Glutamatergic neuron (in vitro differentiated cells): Measurements from ENCODE around the gene RREB1. TPM values are rescaled to one million over a fixed set of nuclear protein-coding genes. Genes with fewer than 3 reads are reported as not detected.

Source experiments
- DNase-seq: peaks from one replicate; pipeline ENCODE4 v3.0.0; 2022
- H3K27ac Mint-ChIP-seq: one replicate; pipeline ENCODE4 v1.8.0; 2020; ENCODE audit warnings: mild to moderate bottlenecking, mixed read lengths, inconsistent platforms; ENCODE audit not compliant: unreplicated experiment
- H3K27me3 Mint-ChIP-seq: one replicate; pipeline ENCODE4 v1.8.0; 2020; ENCODE audit warnings: mild to moderate bottlenecking, moderate library complexity, mixed read lengths, inconsistent platforms; ENCODE audit not compliant: unreplicated experiment
- H3K36me3 Mint-ChIP-seq: one replicate; pipeline ENCODE4 v1.8.0; 2020; ENCODE audit warnings: mild to moderate bottlenecking, mixed read lengths, inconsistent platforms; ENCODE audit not compliant: unreplicated experiment
- H3K4me1 Mint-ChIP-seq: one replicate; pipeline ENCODE4 v1.8.0; 2020; ENCODE audit warnings: mild to moderate bottlenecking, low read depth, mixed read lengths, inconsistent platforms; ENCODE audit not compliant: unreplicated experiment
- H3K4me3 Mint-ChIP-seq: one replicate; pipeline ENCODE4 v1.8.0; 2020; ENCODE audit warnings: mild to moderate bottlenecking, mixed read lengths, inconsistent platforms; ENCODE audit not compliant: unreplicated experiment
- H3K9me3 Mint-ChIP-seq: one replicate; pipeline ENCODE4 v1.8.0; 2020; ENCODE audit warnings: mild to moderate bottlenecking, moderate library complexity, mixed read lengths, inconsistent platforms; ENCODE audit not compliant: unreplicated experiment
- CTCF ChIP-seq: fragments of 200-600 bp; sonication (generic); IDR thresholded peaks from one replicate; pipeline ENCODE4 v1.5.0; 2021; ENCODE audit not compliant: partially characterized antibody, unreplicated experiment
- total RNA-seq: library from RNA; stranded (reverse); fragmentation: NEBNext Ultra II Directional; extraction: Animal tissue kit (Norgen Biotek cat#: 25700); gene quantifications from one replicate; pipeline ENCODE4 v1.2.1, GENCODE V29; 2021; ENCODE audit not compliant: unreplicated experiment

The RREB1 gene
- total RNA-seq, 1 donor from 2014 or later = 3.4 TPM

DNA sequence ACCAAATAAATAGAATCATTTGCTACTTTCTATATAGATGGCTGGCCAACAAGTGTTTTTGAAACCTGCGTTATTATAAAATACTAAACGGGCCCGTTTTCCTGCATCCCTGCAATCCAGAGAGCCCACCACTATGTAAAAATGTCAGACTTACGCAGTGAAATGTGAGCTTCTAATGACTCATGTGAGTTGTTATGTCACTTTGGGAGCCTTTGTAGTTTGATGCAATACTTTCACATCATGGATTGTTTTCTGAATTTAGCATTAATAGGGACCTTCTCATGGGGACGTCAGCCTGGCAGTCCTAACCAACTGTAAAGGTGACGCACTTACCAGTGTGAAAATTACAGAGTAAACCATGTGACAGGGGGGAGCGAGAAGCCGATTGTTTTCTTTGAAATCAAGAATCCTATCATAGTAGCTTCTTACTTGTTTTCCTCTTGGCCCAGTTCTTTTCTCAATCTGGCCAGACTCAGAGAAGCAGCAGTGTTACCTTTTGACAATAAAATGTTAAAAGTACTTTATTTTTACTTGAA lies 130.0 kb downstream of the RREB1 start:
- Mint-ChIP-seq H3K27me3 (no peaks in the 10 kb centered on the region), H3K9me3 (no peaks in the 10 kb centered on the region), H3K36me3 (no peaks in the 10 kb centered on the region), H3K27ac (no peak overlapping the region), H3K4me1 (peaks cover 15% of the 10 kb centered on the region), H3K4me3 (no peak overlapping the region)
- no peak for TF ChIP-seq CTCF
- DNase-seq = no peak

DNA sequence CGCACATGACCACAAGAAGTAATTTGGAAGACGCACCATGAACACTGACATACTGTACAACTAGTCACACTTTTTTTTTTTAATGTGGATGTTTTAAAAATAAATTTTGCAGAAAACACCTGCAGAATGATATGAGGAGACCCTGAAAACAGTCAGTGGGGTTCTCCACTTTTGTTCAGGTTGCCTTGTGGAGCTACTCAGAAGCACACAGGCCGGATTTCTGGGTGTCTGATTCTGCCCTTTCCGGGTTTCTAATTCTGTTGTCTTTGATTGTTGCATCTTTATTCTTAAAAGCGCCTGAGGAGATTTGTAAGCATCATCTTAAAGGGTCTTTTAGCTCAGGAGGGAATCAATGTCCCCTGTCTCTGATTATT lies 130.8 kb downstream of the RREB1 start:
- H3K4me1 Mint-ChIP-seq = peaks cover 19% of the 10 kb centered on the region
- no peak for TF ChIP-seq CTCF
- H3K27me3 Mint-ChIP-seq = no peaks in the 10 kb centered on the region
- peak overlapping the region; percentile 29 for H3K27ac Mint-ChIP-seq
- H3K4me3 Mint-ChIP-seq = no peak overlapping the region
- H3K9me3 Mint-ChIP-seq = no peaks in the 10 kb centered on the region
- DNase-seq = no peak
- no peaks in the 10 kb centered on the region for H3K36me3 Mint-ChIP-seq

GRCh38 chr6:7238900-7239589 lies 131.3 kb downstream of the RREB1 start:
- Mint-ChIP-seq H3K4me1 (peaks cover 21% of the 10 kb centered on the region), H3K27me3 (no peaks in the 10 kb centered on the region), H3K36me3 (no peaks in the 10 kb centered on the region), H3K27ac (peak overlapping the region; percentile 29), H3K4me3 (no peak overlapping the region), H3K9me3 (no peaks in the 10 kb centered on the region)
- DNase-seq = peak; percentile 85
- peak; percentile 84 for TF ChIP-seq CTCF

DNA sequence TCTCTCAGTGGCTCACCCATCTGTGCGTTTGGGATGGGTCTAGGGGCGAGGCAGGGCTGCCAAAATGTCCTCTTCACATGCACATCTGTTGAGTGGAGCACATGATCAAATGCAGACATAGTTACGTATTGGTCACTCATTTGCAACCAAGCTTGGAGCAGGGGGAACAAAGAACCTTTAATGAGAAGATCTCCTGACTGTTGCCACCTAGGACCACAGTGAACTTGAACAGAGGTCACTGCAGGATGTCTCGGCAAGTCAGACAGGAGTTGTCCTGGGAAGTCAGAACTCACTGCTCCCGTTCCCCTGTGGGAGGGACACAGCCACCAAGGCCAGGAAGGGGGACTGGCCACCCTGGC lies 131.8 kb downstream of the RREB1 start:
- no peak overlapping the region for H3K4me3 Mint-ChIP-seq
- no peaks in the 10 kb centered on the region for H3K9me3 Mint-ChIP-seq
- DNase-seq = no peak
- no peak overlapping the region for H3K27ac Mint-ChIP-seq
- TF ChIP-seq CTCF = no peak
- no peaks in the 10 kb centered on the region for H3K27me3 Mint-ChIP-seq
- H3K36me3 Mint-ChIP-seq = no peaks in the 10 kb centered on the region
- peaks cover 21% of the 10 kb centered on the region for H3K4me1 Mint-ChIP-seq

DNA sequence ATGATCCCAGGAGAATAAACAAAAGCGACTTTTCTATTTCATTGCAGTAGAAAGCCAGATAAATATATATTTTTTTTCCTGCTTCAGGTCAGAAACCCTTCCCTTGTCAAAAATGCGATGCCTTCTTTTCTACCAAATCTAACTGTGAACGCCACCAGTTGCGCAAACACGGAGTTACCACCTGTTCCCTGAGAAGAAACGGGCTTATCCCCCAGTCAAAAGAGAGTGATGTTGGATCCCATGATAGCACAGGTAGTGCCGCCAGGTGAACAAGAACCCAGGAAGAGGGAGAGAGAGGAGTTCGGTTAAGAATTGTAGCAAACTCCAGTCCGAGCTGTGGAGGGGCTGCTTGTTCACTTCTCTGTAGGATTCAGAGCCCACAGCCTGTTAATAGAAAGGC lies 132.6 kb downstream of the RREB1 start:
- Mint-ChIP-seq H3K27ac (no peak overlapping the region), H3K9me3 (no peaks in the 10 kb centered on the region), H3K4me3 (no peak overlapping the region), H3K27me3 (no peaks in the 10 kb centered on the region), H3K4me1 (peaks cover 21% of the 10 kb centered on the region), H3K36me3 (no peaks in the 10 kb centered on the region)
- TF ChIP-seq CTCF = no peak
- no peak for DNase-seq
